B cell (primary cell): ENCODE results near the gene MAN2A2. TPM values are rescaled to one million over a fixed set of nuclear protein-coding genes. Genes with fewer than 3 reads are reported as not detected.

Experiments
- ATAC-seq: fragments of 200-7000 bp; cut with Tn5 transposase; one replicate; pipeline ENCODE4 v1.10.0; 2021; ENCODE audit warnings: low read depth, mild to moderate bottlenecking, moderate number of reproducible peaks, moderate library complexity
- CTCF ChIA-PET: fragments of 350-600 bp; sonication (Branson Sonifier 250); formaldehyde crosslinking; loops from one replicate; lab custom pipeline; 2021; ENCODE audit warnings: antibody characterized with exemption, inconsistent platforms; lab: Charles Lee
- POLR2A ChIA-PET: fragments of 350-600 bp; sonication (Branson Sonifier 250); formaldehyde crosslinking; loops from one replicate; lab custom pipeline; 2021; ENCODE audit warnings: antibody characterized with exemption; lab: Charles Lee
- DNase-seq: peaks from one replicate; pipeline ENCODE4 v3.0.0; 2013
- H2AFZ ChIP-seq: 2 replicates; pipeline ENCODE4 v1.6.1; 2012; ENCODE audit warnings: mild to moderate bottlenecking, low read depth, low read length; ENCODE audit not compliant: insufficient read depth, poor library complexity, severe bottlenecking
- H3K27ac ChIP-seq, 2 donors: 1 replicate in 1 of 2; 2 replicates in 1 of 2; pipeline ENCODE4 v1.5.1; 2012 to 2013; ENCODE audit warnings: low read length in 2 of 2, mild to moderate bottlenecking in 2 of 2, moderate library complexity in 1 of 2
- H3K27me3 ChIP-seq, 4 experiments: fragments of 200-600 bp in 1 of 4; sonication (generic) in 1 of 4; replicated peaks in 1 of 4; 1 replicate in 2 of 4; 2 replicates in 2 of 4; pipeline versions ENCODE4 v1.6.1 to v1.7.0; 2013 to 2016; ENCODE audit warnings: low read length in 3 of 4, mild to moderate bottlenecking in 2 of 4, mixed read lengths in 1 of 4, moderate library complexity in 1 of 4; ENCODE audit not compliant: insufficient read depth in 4 of 4, control insufficient read depth in 3 of 4; ENCODE audit errors: control extremely low read depth in 1 of 4
- H3K36me3 ChIP-seq, 2 experiments: replicated peaks in 1 of 2; 1 replicate in 1 of 2; 2 replicates in 1 of 2; pipeline versions ENCODE4 v1.6.1 to v1.7.1; 2013; ENCODE audit warnings: low read length in 1 of 2; ENCODE audit not compliant: insufficient read depth in 2 of 2, control insufficient read depth in 1 of 2; ENCODE audit errors: control extremely low read depth in 1 of 2, extremely low read depth in 1 of 2
- H3K4me1 ChIP-seq, 2 donors: fragments of 200-600 bp in 1 of 2; sonication (generic) in 1 of 2; 1 replicate in 1 of 2; 2 replicates in 1 of 2; pipeline versions ENCODE4 v1.5.1 to v1.6.1; 2013 to 2017; ENCODE audit warnings: low read length in 2 of 2; ENCODE audit not compliant: control insufficient read depth in 2 of 2, insufficient read depth in 2 of 2
- H3K4me2 ChIP-seq: replicated peaks from 2 replicates; pipeline ENCODE3; 2012; ENCODE audit warnings: mild to moderate bottlenecking, low read depth, low read length; ENCODE audit not compliant: poor library complexity, severe bottlenecking
- H3K4me3 ChIP-seq, 5 experiments: fragments of 200-600 bp in 1 of 5; sonication (generic) in 1 of 5; 1 replicate in 3 of 5; 2 replicates in 2 of 5; pipeline versions ENCODE4 v1.5.1 to v1.7.0; 2011 to 2016; ENCODE audit warnings: low read length in 4 of 5, mild to moderate bottlenecking in 4 of 5, low read depth in 2 of 5, control low read depth in 1 of 5, moderate library complexity in 1 of 5; ENCODE audit not compliant: insufficient read depth in 1 of 5; ENCODE audit errors: control extremely low read depth in 1 of 5, extremely low read depth in 1 of 5
- H3K79me2 ChIP-seq: fragments of 200-600 bp; sonication (generic); one replicate; pipeline ENCODE4 v1.6.0; 2016; ENCODE audit warnings: low read length; ENCODE audit not compliant: control insufficient read depth, insufficient read depth
- H3K9ac ChIP-seq: fragments of 200-600 bp; sonication (generic); 2 replicates; pipeline ENCODE4 v1.6.1; 2017; ENCODE audit warnings: mild to moderate bottlenecking, low read length, moderate library complexity
- H3K9me3 ChIP-seq, 3 donors: one replicate each; pipeline versions ENCODE4 v1.6.1 to v1.7.1; 2013; ENCODE audit warnings: low read length in 2 of 3; ENCODE audit not compliant: control insufficient read depth in 2 of 3, insufficient read depth in 1 of 3; ENCODE audit errors: control extremely low read depth in 1 of 3
- H4K20me1 ChIP-seq: 2 replicates; pipeline ENCODE4 v1.6.0; 2012; ENCODE audit warnings: mild to moderate bottlenecking, low read length; ENCODE audit not compliant: insufficient read depth, control insufficient read depth, poor library complexity, severe bottlenecking
- H3K27ac Mint-ChIP-seq: one replicate; pipeline ENCODE4 v1.8.0; 2021; ENCODE audit warnings: mixed read lengths
- H3K27me3 Mint-ChIP-seq: one replicate; pipeline ENCODE4 v1.8.0; 2021; ENCODE audit warnings: mixed read lengths
- H3K4me1 Mint-ChIP-seq: one replicate; pipeline ENCODE4 v1.8.0; 2021; ENCODE audit warnings: mixed read lengths
- H3K4me3 Mint-ChIP-seq: one replicate; pipeline ENCODE4 v1.8.0; 2021; ENCODE audit warnings: mixed read lengths
- H3K9me3 Mint-ChIP-seq: one replicate; pipeline ENCODE4 v1.8.0; 2022; ENCODE audit warnings: mixed read lengths; ENCODE audit not compliant: insufficient read depth
- CTCF ChIP-seq: fragments of 200-600 bp; IDR thresholded peaks from one replicate; pipeline ENCODE4 v1.8.0; 2022; ENCODE audit warnings: antibody characterized with exemption, mild to moderate bottlenecking
- EZH2 ChIP-seq: IDR thresholded peaks from 2 replicates; pipeline ENCODE4 v1.6.1; 2012; ENCODE audit warnings: borderline replicate concordance, low read depth, mild to moderate bottlenecking, moderate library complexity, low read length; ENCODE audit not compliant: insufficient read depth, poor library complexity, severe bottlenecking
- WGBS: methylation state at CpG from one replicate; pipeline ENCODE4 v1.1.5; 2013; ENCODE audit warnings: missing lambda C conversion rate; ENCODE audit not compliant: insufficient coverage; 5-methylcytosine and 5-hydroxymethylcytosine counted together
- intact Hi-C: fragments of 100-400 bp; cut with micrococcal nuclease; formaldehyde crosslinking; loops from one replicate; pipeline ENCODE4 v1.10.0; 2022
- polyA plus RNA-seq: library from polyadenylated mRNA; depleted of rRNA; stranded (reverse); fragments of >200 nt; gene quantifications from 2 replicates; pipeline ENCODE4 v1.2.3, GENCODE V29; 2012
- total RNA-seq, 2 donors: library from RNA; stranded (reverse); fragments of 120-200 nt in 1 of 2; gene quantifications; 1 replicate in 1 of 2; 2 replicates in 1 of 2; pipeline versions ENCODE4 v1.2.3 to v1.2.4, GENCODE V29; 2013 to 2022

Gene MAN2A2
- total and polyA plus RNA-seq, 2 donors (not counting 1 experiment from before 2014, with no cell fraction given), result 180 to 234 TPM

- TF ChIP-seq EZH2 (no peak), CTCF (no peak)
- ChIA-PET POLR2A (no interaction called here), CTCF (interaction anchor here (1.4 to 8.7 kb wide), 2 partner anchors 27 to 181 kb away, joined by 3 to 118 read pairs; partner anchors contain the start of genes HDDC3 and UNC45A)
- WGBS, result 100% methylated on average over 4 of the region's 5 CpGs
- H3K27ac Mint-ChIP-seq, result no peak overlapping the region
- peaks cover 15% of the 10 kb centered on the region for H3K4me1 Mint-ChIP-seq
- H2AFZ ChIP-seq, result no peak overlapping the region
- peaks cover 13% of the 10 kb centered on the region for H3K79me2 ChIP-seq
- no peak overlapping the region for H3K4me3 ChIP-seq
- H3K27me3 Mint-ChIP-seq, result no peaks in the 10 kb centered on the region
- DNase-seq (no peak), ATAC-seq (no peak)
- intact Hi-C loops, result loop anchor here (5.0 kb wide), 1 partner anchor 62 kb away; the partner anchor contains the start of gene VPS33B
- no peaks in the 10 kb centered on the region for H3K27me3 ChIP-seq
- no peak overlapping the region for H3K9ac ChIP-seq
- H3K4me1 ChIP-seq, result peaks cover 13 to 18% of the 10 kb centered on the region in 2 donors
- H3K36me3 ChIP-seq, result peaks cover 0 to 29% of the 10 kb centered on the region in 2 experiments
- no peak overlapping the region for H3K27ac ChIP-seq
- no peak overlapping the region for H3K4me3 Mint-ChIP-seq
- no peaks in the 10 kb centered on the region for H3K9me3 Mint-ChIP-seq
- peaks cover 12% of the 10 kb centered on the region for H4K20me1 ChIP-seq
- H3K9me3 ChIP-seq, result no peaks in the 10 kb centered on the region
- no peak overlapping the region for H3K4me2 ChIP-seq
These were observed 56.8 kb downstream of the MAN2A2 start for GRCh38 chr15:90959894-90960293.

- Histone ChIP-seq H3K27ac (no peak overlapping the region), H3K4me2 (no peak overlapping the region), H3K4me3 (no peak overlapping the region), H3K9ac (no peak overlapping the region), H3K27me3 (no peaks in the 10 kb centered on the region), H3K9me3 (no peaks in the 10 kb centered on the region), H2AFZ (no peak overlapping the region), H3K36me3 (peaks cover 0 to 29% of the 10 kb centered on the region in 2 experiments), H4K20me1 (peaks cover 9% of the 10 kb centered on the region), H3K4me1 (peaks cover 10 to 14% of the 10 kb centered on the region in 2 donors), H3K79me2 (peaks cover 10% of the 10 kb centered on the region)
- H3K4me1 Mint-ChIP-seq, result peaks cover 12% of the 10 kb centered on the region
- no peak overlapping the region for H3K27ac Mint-ChIP-seq
- H3K27me3 Mint-ChIP-seq, result no peaks in the 10 kb centered on the region
- ChIA-PET POLR2A (no interaction called here), CTCF (interaction anchor here (8.7 kb wide), 1 partner anchor 28 kb away, joined by 118 read pairs; the partner anchor contains the start of genes HDDC3 and UNC45A)
- H3K4me3 Mint-ChIP-seq, result no peak overlapping the region
- TF ChIP-seq EZH2 (no peak), CTCF (no peak)
- WGBS, result 92% methylated on average over 20 of the region's 20 CpGs
- H3K9me3 Mint-ChIP-seq, result no peaks in the 10 kb centered on the region
- ATAC-seq (no peak), DNase-seq (no peak)
- intact Hi-C loops, result no loop called here
These were observed 57.4 kb downstream of the MAN2A2 start for GRCh38 chr15:90960298-90961091.
